ENCODE data around the gene SLC25A38.

- TF ChIP-seq POLR2A (IDR thresholded peaks at IDR 0.05), result no peak
- TF ChIP-seq CTCF (IDR thresholded peaks at IDR 0.05), result no peak
Observed at GRCh38 chr3:39396690-39397089, 13.5 kb downstream of the SLC25A38 start.
